CD4-positive, alpha-beta T cell treated with Interleukin-15 for 1 hour (primary cell): Measurements from ENCODE around the gene WDR26.
A peak's percentile ranks its signal among the peaks of the same experiment; 100 is the strongest.

ENCODE experiments used
- DNase-seq: peaks from one replicate; pipeline ENCODE4 v3.0.0-alpha.2; 2020

Gene WDR26

DNA sequence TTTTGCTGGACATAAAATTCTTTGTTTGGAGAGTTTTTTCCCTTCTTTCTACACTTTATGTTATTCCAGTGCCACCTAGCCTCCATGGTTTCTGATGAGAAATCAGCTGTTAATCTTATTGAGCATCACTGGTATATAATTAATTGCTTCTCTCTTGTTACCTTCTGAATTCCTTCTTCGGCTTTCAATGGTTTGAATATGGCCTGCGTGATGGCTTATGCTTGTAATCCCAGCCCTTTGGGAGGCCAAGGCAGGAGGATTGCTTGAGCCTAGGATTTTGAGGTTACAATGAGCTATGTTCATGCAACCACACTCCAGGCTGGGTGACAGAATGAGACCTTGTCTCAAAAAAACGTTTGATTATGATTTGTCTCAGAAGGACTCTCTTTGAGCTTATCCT is 90.9 kb downstream of the WDR26 start:
- no peak for DNase-seq

DNA sequence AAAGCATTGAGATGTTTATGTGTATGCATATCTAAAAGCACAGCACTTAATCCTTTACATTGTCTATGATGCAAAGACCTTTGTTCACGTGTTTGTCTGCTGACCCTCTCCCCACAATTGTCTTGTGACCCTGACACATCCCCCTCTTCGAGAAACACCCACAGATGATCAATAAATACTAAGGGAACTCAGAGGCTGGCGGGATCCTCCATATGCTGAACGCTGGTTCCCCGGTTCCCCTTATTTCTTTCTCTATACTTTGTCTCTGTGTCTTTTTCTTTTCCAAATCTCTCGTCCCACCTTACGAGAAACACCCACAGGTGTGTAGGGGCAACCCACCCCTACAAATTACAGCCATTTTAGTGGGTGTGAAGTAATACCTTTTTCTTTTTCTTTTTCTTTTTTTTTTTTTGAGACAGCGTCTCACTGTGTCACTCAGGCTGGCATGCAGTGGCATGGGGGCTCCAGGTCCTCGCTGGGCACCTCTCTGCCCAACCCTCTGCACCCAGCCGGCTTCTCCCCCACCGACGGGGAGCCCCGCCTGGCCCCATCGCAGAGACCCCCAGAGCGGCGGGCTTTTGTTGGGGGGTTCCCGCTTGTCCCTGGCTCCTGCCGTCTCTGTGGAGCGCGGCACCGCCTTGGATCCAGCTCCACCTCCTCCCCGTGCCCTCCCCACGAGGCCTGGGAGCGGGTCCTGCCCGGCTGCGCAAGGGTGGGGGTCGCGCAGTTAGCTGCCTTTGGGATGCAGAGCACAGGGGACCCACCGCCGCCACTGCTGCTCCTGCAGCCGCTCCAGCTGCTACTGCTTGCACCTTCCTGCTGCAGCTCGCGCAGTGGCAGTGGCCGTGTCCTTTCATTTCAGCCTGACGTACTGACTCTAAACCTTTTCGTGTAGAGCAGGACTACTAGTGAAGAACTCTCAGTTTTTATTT is 93.9 kb downstream of the WDR26 start:
- peak; percentile 25 for DNase-seq

DNA sequence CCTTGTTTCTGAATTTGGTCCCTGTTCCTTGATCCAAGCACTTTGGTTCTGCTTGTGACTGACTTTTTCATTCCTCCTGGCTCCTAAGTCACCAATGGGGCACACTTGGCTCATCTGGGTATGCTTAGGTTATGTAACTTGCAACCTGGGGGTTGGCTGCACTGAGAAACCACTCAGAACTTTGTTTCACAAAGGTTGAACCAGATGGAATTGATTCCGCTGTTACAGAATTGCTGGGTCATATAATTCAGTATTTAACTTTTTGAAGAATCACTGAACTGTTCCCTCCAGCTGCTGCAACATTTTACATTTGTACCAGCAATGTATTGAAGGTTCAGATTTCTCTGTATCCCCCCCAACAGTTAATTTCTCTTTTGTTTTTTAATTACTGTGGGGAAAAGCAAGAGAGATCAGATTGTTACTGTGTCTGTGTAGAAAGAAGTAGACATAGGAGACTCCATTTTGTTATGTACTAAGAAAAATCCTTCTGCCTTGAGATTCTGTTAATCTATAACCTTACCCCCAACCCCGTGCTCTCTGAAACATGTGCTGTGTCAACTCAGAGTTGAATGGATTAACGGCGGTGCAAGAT is 95.1 kb downstream of the WDR26 start:
- no peak for DNase-seq

DNA sequence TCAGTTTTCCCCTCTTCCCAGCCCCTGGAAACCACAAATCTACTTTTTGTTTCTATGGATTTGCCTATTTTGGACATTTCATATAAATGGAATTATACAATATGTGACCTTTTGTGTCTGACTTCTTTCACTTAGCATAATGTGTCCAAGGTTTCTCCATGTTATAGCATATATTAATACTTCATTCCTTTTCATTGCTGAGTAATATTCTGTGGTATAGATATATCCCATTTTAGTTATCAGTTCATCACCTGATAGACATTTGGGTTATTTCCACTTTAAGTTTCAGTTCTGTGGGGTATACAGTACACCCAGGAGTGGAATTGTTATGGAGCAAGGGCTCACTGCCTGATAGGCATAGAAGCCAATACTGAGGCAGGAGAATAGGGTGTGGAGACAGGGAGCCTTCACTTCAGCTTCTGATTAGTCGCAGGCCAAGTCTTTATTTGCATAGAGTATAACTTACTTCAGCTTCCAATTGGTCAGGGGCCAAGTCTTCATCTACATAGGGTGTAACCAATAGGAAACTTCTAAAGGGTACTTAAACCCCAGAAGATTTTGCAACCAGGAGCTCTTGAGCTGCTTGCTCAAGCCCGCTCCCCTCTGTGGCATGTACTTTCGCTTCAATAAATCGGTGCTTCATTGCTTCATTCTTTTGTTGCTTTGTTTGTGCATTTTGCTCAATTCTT is 96.3 kb downstream of the WDR26 start:
- no peak for DNase-seq
